ENCODE results near the gene GNS.

GNS gene

GRCh38 chr12:64736771-64737170 lies 22.4 kb downstream of the GNS start:
- Histone ChIP-seq H3K4me1 (ENCODE audit: insufficient read depth, low read length) (0 out of 2 replicates have a peak, but pooled peaks cover 4% of the 10 kb centered on the region), H3K36me3 (ENCODE audit: insufficient read depth, low read length) (peaks cover 33% of the 10 kb centered on the region), H3K9ac (ENCODE audit: low read depth, low read length) (no peak overlapping the region)

GRCh38 chr12:64735442-64735841 lies 23.8 kb downstream of the GNS start:
- no peak overlapping the region for H3K9ac ChIP-seq (ENCODE audit: low read depth, low read length)
- H3K9me3 ChIP-seq (ENCODE audit: control insufficient read depth, insufficient read depth, low read length) = no peaks in the 10 kb centered on the region
- peaks cover 29% of the 10 kb centered on the region for H3K36me3 ChIP-seq (ENCODE audit: insufficient read depth, low read length)
- 0 out of 2 replicates have a peak, but pooled peaks cover 4% of the 10 kb centered on the region for H3K4me1 ChIP-seq (ENCODE audit: insufficient read depth, low read length)

More at GRCh38 chr12:64736771-64737170, 22.4 kb downstream of the GNS start:
- H3K9me3 ChIP-seq (ENCODE audit: control insufficient read depth, insufficient read depth, low read length) = no peaks in the 10 kb centered on the region

GRCh38 chr12:64733857-64734256 lies 25.3 kb downstream of the GNS start:
- H3K4me1 ChIP-seq (ENCODE audit: insufficient read depth, low read length) = 0 out of 2 replicates have a peak, but pooled peaks cover 4% of the 10 kb centered on the region

GRCh38 chr12:64731683-64732082 lies 27.5 kb downstream of the GNS start:
- H3K9me3 ChIP-seq (ENCODE audit: control insufficient read depth, insufficient read depth, low read length) = no peaks in the 10 kb centered on the region
- peaks cover 10% of the 10 kb centered on the region; the same call in 1 of the 2 replicates for H3K36me3 ChIP-seq (ENCODE audit: insufficient read depth, low read length)
- H3K9ac ChIP-seq (ENCODE audit: low read depth, low read length) = no peak overlapping the region
- H3K4me1 ChIP-seq (ENCODE audit: insufficient read depth, low read length) = no peaks in the 10 kb centered on the region

More at GRCh38 chr12:64733857-64734256, 25.3 kb downstream of the GNS start:
- Histone ChIP-seq H3K9ac (ENCODE audit: low read depth, low read length) (no peak overlapping the region), H3K9me3 (ENCODE audit: control insufficient read depth, insufficient read depth, low read length) (no peaks in the 10 kb centered on the region), H3K36me3 (ENCODE audit: insufficient read depth, low read length) (peaks cover 16% of the 10 kb centered on the region; the same call in 1 of the 2 replicates)

- H3K9me3 ChIP-seq (ENCODE audit: control insufficient read depth, insufficient read depth, low read length) = no peaks in the 10 kb centered on the region
- H3K4me1 ChIP-seq (ENCODE audit: insufficient read depth, low read length) = no peaks in the 10 kb centered on the region
- H3K9ac ChIP-seq (ENCODE audit: low read depth, low read length) = no peak overlapping the region
- H3K36me3 ChIP-seq (ENCODE audit: insufficient read depth, low read length) = no peaks in the 10 kb centered on the region; the same call in 1 of the 2 replicates
These were observed 28.6 kb downstream of the GNS start for GRCh38 chr12:64730588-64730969.

GRCh38 chr12:64729909-64730587 lies 29.2 kb downstream of the GNS start:
- no peaks in the 10 kb centered on the region; the same call in 1 of the 2 replicates for H3K36me3 ChIP-seq (ENCODE audit: insufficient read depth, low read length)
- H3K9me3 ChIP-seq (ENCODE audit: control insufficient read depth, insufficient read depth, low read length) = no peaks in the 10 kb centered on the region
- no peaks in the 10 kb centered on the region for H3K4me1 ChIP-seq (ENCODE audit: insufficient read depth, low read length)
- no peak overlapping the region for H3K9ac ChIP-seq (ENCODE audit: low read depth, low read length)

- H3K36me3 ChIP-seq (ENCODE audit: insufficient read depth, low read length) = peaks cover 6% of the 10 kb centered on the region
These were observed 34.9 kb downstream of the GNS start for GRCh38 chr12:64724201-64724745.

GRCh38 chr12:64723630-64724029 lies 35.6 kb downstream of the GNS start:
- Histone ChIP-seq H3K4me1 (ENCODE audit: insufficient read depth, low read length) (no peaks in the 10 kb centered on the region), H3K9ac (ENCODE audit: low read depth, low read length) (no peak overlapping the region), H3K9me3 (ENCODE audit: control insufficient read depth, insufficient read depth, low read length) (no peaks in the 10 kb centered on the region), H3K36me3 (ENCODE audit: insufficient read depth, low read length) (peaks cover 6% of the 10 kb centered on the region)

More at GRCh38 chr12:64724201-64724745, 34.9 kb downstream of the GNS start:
- Histone ChIP-seq H3K4me1 (ENCODE audit: insufficient read depth, low read length) (no peaks in the 10 kb centered on the region), H3K9ac (ENCODE audit: low read depth, low read length) (no peak overlapping the region), H3K9me3 (ENCODE audit: control insufficient read depth, insufficient read depth, low read length) (no peaks in the 10 kb centered on the region)

GRCh38 chr12:64722835-64723234 lies 36.4 kb downstream of the GNS start:
- Histone ChIP-seq H3K9me3 (ENCODE audit: control insufficient read depth, insufficient read depth, low read length) (no peaks in the 10 kb centered on the region), H3K36me3 (ENCODE audit: insufficient read depth, low read length) (peaks cover 6% of the 10 kb centered on the region), H3K4me1 (ENCODE audit: insufficient read depth, low read length) (no peaks in the 10 kb centered on the region), H3K9ac (ENCODE audit: low read depth, low read length) (no peak overlapping the region)

GRCh38 chr12:64720884-64721283 lies 38.3 kb downstream of the GNS start:
- Histone ChIP-seq H3K4me1 (ENCODE audit: insufficient read depth, low read length) (no peaks in the 10 kb centered on the region), H3K36me3 (ENCODE audit: insufficient read depth, low read length) (peaks cover 10% of the 10 kb centered on the region), H3K9ac (ENCODE audit: low read depth, low read length) (no peak overlapping the region), H3K9me3 (ENCODE audit: control insufficient read depth, insufficient read depth, low read length) (no peaks in the 10 kb centered on the region)

GRCh38 chr12:64718649-64719048 lies 40.6 kb downstream of the GNS start:
- no peaks in the 10 kb centered on the region for H3K4me1 ChIP-seq (ENCODE audit: insufficient read depth, low read length)
- peaks cover 13% of the 10 kb centered on the region for H3K36me3 ChIP-seq (ENCODE audit: insufficient read depth, low read length)
- H3K9ac ChIP-seq (ENCODE audit: low read depth, low read length) = no peak overlapping the region
- H3K9me3 ChIP-seq (ENCODE audit: control insufficient read depth, insufficient read depth, low read length) = no peaks in the 10 kb centered on the region

- Histone ChIP-seq H3K9me3 (ENCODE audit: control insufficient read depth, insufficient read depth, low read length) (no peaks in the 10 kb centered on the region), H3K36me3 (ENCODE audit: insufficient read depth, low read length) (peaks cover 10% of the 10 kb centered on the region; the same call in 1 of the 2 replicates), H3K4me1 (ENCODE audit: insufficient read depth, low read length) (no peaks in the 10 kb centered on the region), H3K9ac (ENCODE audit: low read depth, low read length) (no peak overlapping the region)
These were observed 42.3 kb downstream of the GNS start for GRCh38 chr12:64716839-64717455.

GRCh38 chr12:64716371-64716770 lies 42.8 kb downstream of the GNS start:
- Histone ChIP-seq H3K9me3 (ENCODE audit: control insufficient read depth, insufficient read depth, low read length) (no peaks in the 10 kb centered on the region), H3K36me3 (ENCODE audit: insufficient read depth, low read length) (peaks cover 10% of the 10 kb centered on the region; the same call in 1 of the 2 replicates), H3K9ac (ENCODE audit: low read depth, low read length) (no peak overlapping the region), H3K4me1 (ENCODE audit: insufficient read depth, low read length) (no peaks in the 10 kb centered on the region)

- H3K9ac ChIP-seq (ENCODE audit: low read depth, low read length) = no peak overlapping the region
- H3K9me3 ChIP-seq (ENCODE audit: control insufficient read depth, insufficient read depth, low read length) = no peaks in the 10 kb centered on the region
- no peaks in the 10 kb centered on the region for H3K4me1 ChIP-seq (ENCODE audit: insufficient read depth, low read length)
- peaks cover 8% of the 10 kb centered on the region for H3K36me3 ChIP-seq (ENCODE audit: insufficient read depth, low read length)
These were observed 44.6 kb downstream of the GNS start for GRCh38 chr12:64714551-64714968.

- peaks cover 8% of the 10 kb centered on the region for H3K36me3 ChIP-seq (ENCODE audit: insufficient read depth, low read length)
- H3K4me1 ChIP-seq (ENCODE audit: insufficient read depth, low read length) = no peaks in the 10 kb centered on the region
- no peak overlapping the region for H3K9ac ChIP-seq (ENCODE audit: low read depth, low read length)
- H3K9me3 ChIP-seq (ENCODE audit: control insufficient read depth, insufficient read depth, low read length) = no peaks in the 10 kb centered on the region
These were observed 45.8 kb downstream of the GNS start for GRCh38 chr12:64713376-64713775.
